Liver (tissue), 2 donors: ENCODE data around the gene GMPR2.

Experiments used
- CTCF ChIP-seq: fragments of 150-350 bp; IDR thresholded peaks from 2 replicates; pipeline ENCODE4 v1.5.1; 2017; ENCODE audit warnings: improper control_type of control experiment, low read depth, low read length; ENCODE audit not compliant: missing input control
- MAX ChIP-seq: IDR thresholded peaks from 2 replicates; pipeline ENCODE4 v1.6.1; 2016; ENCODE audit warnings: antibody characterized with exemption
- TF ChIP-seq, protein P1 (sequence below): IDR thresholded peaks from 2 replicates; pipeline ENCODE4 v1.6.1; 2016; ENCODE audit warnings: antibody characterized with exemption, mild to moderate bottlenecking
- donor health status: healthy.

- TF ChIP-seq CTCF (no peak), MAX (no peak)
- TF ChIP-seq, protein P1, sequence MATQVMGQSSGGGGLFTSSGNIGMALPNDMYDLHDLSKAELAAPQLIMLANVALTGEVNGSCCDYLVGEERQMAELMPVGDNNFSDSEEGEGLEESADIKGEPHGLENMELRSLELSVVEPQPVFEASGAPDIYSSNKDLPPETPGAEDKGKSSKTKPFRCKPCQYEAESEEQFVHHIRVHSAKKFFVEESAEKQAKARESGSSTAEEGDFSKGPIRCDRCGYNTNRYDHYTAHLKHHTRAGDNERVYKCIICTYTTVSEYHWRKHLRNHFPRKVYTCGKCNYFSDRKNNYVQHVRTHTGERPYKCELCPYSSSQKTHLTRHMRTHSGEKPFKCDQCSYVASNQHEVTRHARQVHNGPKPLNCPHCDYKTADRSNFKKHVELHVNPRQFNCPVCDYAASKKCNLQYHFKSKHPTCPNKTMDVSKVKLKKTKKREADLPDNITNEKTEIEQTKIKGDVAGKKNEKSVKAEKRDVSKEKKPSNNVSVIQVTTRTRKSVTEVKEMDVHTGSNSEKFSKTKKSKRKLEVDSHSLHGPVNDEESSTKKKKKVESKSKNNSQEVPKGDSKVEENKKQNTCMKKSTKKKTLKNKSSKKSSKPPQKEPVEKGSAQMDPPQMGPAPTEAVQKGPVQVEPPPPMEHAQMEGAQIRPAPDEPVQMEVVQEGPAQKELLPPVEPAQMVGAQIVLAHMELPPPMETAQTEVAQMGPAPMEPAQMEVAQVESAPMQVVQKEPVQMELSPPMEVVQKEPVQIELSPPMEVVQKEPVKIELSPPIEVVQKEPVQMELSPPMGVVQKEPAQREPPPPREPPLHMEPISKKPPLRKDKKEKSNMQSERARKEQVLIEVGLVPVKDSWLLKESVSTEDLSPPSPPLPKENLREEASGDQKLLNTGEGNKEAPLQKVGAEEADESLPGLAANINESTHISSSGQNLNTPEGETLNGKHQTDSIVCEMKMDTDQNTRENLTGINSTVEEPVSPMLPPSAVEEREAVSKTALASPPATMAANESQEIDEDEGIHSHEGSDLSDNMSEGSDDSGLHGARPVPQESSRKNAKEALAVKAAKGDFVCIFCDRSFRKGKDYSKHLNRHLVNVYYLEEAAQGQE, result no peak
These were observed 37.9 kb upstream of the GMPR2 start for GRCh38 chr14:24194873-24195185.
